GM19455 (cell line): Measurements from ENCODE around the gene AFF2.
A peak's percentile ranks its signal among the peaks of the same experiment; 100 is the strongest.

Experiments used
- ATAC-seq: cut with Tn5 transposase; IDR thresholded peaks from one replicate; pipeline ENCODE4 v1.9.1; 2021; ENCODE audit not compliant: unreplicated experiment

AFF2 gene

DNA sequence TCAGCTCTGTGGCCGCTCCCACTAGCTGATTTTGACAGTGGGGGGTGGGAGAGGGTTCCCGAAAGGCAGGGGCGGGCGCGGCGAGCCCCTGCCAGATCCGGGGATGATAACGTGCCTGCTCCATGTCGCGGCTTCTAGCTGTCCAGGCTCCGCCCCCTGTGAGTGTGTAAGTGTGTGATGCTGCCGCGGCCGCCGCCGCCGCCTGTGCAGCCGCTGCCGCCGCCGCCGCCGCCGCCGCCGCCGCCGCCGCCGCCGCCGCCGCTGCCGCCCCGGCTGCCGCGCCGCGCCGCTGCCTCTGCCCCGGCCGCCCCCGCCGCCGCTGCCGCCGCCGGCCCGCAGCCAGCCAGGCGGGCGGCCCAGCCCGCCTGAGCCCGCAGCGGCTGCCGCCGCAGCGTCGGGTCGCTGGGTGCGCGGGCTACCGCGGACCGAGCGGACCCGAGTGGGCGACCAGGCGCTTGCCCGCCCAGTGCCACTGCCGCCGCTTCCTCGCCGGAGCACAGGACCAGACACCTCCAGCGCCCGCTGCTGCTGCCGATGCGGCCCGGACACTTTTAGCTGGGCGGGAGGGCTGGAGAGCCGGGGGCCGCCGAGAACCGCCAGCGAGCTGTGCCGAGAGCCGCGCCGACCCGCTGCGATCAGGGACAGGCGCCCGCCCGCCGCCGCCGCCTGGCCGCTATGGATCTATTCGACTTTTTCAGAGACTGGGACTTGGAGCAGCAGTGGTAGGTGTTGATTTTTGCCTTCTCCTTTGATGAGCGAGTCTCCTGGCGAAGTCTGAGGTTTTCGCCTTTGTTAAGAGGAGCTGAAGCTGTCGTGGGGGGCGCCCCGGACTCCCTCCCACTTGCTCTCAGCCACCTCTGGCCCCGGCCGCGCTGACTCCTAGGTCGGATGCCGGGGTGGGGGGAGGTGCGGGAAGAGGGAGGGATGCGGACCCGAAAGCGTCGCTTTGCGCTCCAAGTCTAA lies at the start of gene AFF2:
Gene AFF2 (plus strand): TSS at position 195 of the 963 bp plus-strand sequence. CDS start 481 bp downstream, at position 676.
- ATAC-seq = peak; percentile 55

DNA sequence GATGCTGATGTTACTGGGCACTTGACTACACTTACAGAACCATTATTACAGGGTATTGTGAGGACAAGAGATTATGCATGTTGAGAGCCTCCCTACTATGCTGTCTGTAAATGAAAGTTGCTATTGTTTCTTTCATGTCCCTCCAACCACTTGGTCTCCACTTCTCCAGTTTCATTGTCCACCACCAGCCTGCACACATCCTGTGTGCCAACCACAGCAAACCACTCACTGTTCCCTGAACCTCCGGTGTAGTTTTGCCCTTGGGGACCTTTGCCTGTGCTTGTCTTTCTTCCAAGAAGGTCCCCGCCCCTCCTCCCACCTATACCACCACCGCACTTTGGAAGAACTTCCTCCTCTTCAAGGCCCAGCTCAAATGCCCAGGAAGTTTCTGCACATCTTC lies 43.1 kb upstream of the AFF2 start:
- ATAC-seq = no peak

DNA sequence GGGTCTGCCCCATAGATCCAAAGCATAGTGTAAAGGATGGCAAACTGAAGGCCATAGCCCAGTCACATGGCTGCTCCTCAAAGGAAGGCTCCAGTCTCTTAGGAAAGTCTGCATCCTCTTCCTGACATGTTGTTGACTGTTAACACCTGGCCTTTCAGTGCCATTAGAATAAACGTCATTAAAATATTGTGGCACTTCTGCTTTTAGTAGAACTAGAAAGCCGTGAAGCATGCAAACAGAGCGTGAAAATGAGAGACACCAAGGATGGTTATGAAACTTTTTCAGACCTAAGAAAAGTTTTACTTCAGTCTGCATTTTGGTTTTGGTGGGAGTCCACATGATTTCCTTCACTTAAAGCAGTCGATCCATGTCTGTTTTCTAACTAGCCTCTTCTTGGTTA lies 41.1 kb upstream of the AFF2 start:
- peak; percentile 84 for ATAC-seq

DNA sequence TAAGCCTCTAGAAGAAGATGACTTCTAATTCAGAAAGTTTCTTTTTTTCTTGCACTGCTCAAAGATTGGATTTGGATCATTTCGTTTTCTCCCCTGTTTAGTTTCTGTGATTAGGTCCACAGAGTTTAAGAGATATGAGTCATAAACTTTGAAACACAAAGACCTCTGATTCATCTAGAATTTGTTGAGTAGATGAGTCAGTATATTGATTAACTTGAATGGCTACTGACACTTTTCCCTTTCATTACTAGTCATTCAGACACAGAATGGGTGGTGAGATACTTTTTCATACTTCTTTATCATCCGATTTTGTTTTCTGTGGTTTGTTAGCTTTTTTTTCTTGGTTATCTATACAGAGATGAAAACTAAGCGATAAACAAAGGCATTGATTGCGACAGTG lies 34.1 kb upstream of the AFF2 start:
- ATAC-seq = peak; percentile 92

DNA sequence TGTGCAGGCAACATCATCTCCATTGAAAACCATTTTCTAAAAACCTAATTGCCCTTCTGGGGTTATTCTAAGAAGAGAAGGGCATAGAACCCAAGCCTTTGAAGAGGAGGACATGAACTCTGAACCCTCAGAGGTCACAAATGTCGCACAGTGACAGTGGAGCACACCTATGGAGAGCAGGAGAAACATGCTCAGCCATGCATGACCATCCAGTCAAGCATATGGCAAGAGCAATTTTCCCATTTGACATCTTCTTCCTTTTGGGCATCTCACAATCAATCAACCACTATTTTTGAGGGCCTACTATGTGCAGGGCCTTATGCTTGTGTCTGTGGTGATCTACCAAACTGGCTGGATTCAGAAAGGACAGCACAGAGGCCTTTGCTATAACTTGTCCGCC lies 30.1 kb upstream of the AFF2 start:
- no peak for ATAC-seq

DNA sequence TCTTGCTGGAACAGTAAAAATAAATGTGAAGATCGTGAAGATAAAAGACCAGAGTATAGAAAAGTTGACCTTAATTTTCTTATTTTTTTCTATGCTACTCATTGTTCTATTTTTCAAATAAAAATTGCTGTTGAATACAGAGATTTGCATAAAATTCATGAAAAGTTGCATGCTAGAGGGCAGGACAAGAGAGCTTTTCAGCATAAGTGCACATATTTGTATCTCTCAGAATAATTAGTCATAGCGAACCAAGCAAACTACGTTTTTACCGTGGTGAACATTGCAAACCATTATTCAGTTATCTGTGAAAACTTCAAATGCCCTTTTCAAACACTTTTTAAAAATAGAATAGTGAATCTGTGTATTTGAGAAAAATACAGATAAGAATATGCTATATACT lies 26.4 kb upstream of the AFF2 start:
- no peak for ATAC-seq

GRCh38 chrX:148492057-148492456 lies 8.4 kb upstream of the AFF2 start:
- no peak for ATAC-seq

DNA sequence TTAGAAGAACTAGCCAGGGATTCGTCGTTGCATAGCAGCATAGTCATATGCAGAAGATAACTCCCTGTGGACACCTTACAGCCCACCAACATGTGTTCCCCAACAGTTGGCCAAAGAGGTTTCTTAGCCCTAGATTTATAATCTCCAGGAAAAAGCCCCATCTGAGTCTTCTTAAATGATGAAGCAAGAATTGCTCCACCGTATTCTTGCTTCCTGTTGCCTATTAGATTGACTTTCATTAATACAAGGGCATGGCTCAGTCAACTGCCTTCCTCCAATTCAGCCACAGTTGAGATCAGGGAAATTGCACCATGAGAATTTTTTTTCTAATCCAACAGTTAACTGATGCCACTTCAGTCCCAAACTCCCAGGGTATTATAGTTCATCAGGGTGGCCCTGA lies 5.2 kb upstream of the AFF2 start:
- ATAC-seq = no peak

DNA sequence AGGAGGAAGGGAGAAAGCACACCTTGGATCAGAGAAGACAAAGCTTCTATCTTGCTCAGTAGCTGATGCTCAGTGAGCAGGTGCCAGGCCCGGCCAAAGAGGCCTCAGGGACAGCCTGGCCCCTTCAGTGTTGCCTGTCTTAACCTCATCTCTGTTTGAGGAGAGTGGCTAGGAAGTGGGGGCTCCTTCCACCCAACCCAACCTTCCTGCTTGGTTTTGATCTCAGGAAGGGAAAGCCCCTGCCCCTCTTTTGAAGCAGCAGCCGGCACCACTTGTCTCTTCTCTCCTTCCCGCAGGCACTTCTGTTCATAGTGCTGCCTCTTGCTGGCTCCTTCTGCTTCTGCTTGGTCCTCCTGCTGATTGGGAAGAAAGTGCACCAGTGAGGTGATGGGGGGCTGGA lies 2.4 kb upstream of the AFF2 start:
- no peak for ATAC-seq

GRCh38 chrX:148499638-148500422 lies 587 bp upstream of the AFF2 start:
- ATAC-seq = no peak

GRCh38 chrX:148501386-148502066 lies 1.1 kb downstream of the AFF2 start:
- ATAC-seq = peak; percentile 30

- no peak for ATAC-seq
Observed at GRCh38 chrX:148504506-148504905, 4.1 kb downstream of the AFF2 start.

- no peak for ATAC-seq
Observed at GRCh38 chrX:148507418-148507817, 7.0 kb downstream of the AFF2 start.

- ATAC-seq = no peak
Observed at GRCh38 chrX:148512453-148512852, 12.0 kb downstream of the AFF2 start.

GRCh38 chrX:148513661-148514060 lies 13.2 kb downstream of the AFF2 start:
- ATAC-seq = no peak

DNA sequence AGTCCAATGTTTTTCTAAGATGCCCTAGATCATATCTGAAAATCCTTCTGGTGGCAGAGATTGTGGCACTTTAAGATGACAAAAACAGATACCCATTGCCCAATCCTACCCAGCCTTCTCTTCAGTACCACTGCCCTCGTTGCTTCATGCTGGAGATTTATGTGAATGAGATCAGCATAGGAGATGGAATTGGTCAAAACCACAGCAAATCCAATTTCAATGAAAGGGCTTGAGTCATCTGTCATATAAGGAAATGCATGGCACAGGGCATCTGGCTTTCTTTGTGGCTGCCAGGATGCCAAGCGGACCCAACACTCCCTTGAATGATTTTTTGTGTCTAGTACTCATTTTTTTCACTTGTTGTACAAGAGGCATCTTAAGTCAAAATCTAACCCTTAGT lies 16.8 kb downstream of the AFF2 start:
- ATAC-seq = no peak

DNA sequence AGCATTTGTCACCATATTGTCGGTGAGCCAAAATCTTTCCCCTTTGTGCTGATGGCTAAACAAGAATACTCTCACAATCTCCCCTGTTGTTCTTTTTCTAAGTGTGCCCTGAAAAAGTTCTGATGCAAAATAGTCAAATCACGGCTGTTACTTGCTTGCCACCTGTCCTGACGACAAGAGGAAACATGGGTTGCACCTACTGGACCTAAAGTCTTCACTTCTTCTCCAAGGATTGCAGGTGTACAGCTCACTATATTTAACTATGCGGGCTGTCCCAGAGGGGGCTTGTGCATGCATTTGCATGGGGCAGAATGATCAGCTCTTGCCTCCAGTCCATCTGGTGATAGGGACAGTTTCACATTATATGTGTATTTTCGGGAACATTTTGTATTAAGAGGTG lies 21.6 kb downstream of the AFF2 start:
- no peak for ATAC-seq

DNA sequence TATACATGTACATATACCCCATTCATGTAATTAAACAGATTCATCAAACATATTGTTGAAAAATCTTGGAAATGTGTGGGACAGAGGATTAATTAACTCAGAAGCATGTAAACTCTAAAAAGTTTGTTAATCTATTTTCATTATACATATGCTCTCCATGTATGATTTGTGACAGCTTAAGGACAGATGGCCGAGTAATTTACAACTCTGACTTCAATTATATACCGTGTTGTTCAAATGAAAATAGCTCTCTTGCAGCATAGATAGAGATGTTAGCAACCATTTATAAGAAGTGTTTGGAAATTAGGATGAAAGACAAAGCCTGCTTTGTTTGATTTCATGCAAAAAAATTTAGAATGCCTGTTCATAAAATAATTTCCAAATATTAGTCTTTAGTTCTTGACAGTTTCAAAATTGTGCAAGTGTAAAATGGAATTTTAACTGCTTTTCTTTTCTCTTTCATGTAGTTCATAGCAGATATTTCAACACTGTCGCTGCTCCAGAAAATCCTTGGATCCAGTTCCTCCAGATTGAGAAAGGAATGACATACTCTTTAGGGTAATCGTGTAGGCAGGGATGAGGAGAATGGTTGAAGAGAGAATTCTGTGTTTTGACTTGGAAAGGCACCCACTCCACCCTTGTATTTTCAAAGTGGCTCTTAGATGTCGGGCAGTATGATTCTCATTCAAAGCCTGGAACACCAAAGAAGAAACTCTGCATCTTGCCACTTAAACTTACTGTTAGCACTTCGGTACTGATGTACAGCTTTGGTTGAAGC lies 23.1 kb downstream of the AFF2 start:
- no peak for ATAC-seq

GRCh38 chrX:148530464-148531077 lies 30.2 kb downstream of the AFF2 start:
- no peak for ATAC-seq

- ATAC-seq = no peak
Observed at GRCh38 chrX:148534291-148534690, 33.9 kb downstream of the AFF2 start.
